GM19455 (cell line): Measurements from ENCODE around the gene NR3C2.
"Not testable (repeated sequence)": the region's sequence is repeated elsewhere in the genome, so short reads cannot be mapped to it uniquely, and the experiment has no call there.

ENCODE experiments used
- ATAC-seq: cut with Tn5 transposase; IDR thresholded peaks from one replicate; pipeline ENCODE4 v1.9.1; 2021; ENCODE audit not compliant: unreplicated experiment

NR3C2 gene

DNA sequence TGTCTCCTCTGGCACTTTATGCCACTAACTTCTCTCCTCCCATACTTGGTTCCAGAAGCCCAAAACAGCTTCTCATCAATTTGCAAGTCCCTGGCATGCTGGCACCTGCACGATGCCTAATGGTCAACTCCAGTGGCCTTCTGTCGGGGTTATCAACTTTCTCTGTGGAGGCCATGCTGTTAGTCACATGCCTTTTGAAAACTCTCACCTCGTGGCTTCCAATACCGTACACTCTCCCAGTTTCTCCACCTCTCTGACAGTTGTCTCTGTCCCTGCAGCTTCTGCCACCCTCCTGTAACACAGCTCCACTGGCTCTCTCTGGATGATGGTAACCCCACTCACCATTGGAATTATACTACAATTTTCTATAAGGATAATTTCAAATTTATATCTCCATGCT, 324.0 kb downstream of the NR3C2 start:
- ATAC-seq, result no peak

DNA sequence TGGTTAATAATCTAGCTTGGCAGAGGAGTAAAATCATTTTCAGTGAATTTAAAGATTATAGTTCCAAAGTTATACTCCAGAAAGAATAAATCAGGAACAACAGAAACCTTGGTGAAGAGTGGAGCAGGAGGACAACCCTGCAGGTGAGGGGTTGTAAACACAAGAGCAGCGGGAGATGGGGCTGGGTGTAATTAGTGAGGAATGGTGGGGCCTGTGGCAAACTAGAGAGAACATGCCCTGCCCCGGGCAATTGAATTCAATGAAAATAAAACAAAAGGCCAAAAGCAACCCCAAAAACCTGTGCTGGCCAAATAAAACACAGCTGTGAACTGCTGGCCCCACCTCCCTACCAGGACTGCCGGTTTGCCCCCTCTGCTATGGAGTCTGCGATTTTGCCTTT, 325.2 kb downstream of the NR3C2 start:
- ATAC-seq, result no peak

DNA sequence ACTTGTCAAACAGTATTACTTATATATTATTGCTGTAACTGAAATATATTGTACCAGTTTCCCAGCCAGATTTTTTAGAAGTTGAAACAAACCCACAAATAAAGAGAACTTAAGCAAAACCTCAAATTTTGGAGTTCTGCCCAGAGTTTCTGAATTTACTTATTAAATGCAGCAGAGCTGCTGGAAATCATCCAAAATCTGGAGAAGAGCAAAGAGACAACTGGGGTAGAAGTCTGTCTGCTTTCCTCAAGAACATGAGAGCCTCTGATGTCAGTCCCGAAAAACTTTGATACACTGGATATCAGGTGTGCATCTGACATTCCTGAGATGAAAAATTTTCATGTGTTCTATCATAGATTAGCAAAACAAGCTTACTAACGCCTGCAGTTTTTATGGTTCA, 325.9 kb downstream of the NR3C2 start:
- no peak for ATAC-seq

DNA sequence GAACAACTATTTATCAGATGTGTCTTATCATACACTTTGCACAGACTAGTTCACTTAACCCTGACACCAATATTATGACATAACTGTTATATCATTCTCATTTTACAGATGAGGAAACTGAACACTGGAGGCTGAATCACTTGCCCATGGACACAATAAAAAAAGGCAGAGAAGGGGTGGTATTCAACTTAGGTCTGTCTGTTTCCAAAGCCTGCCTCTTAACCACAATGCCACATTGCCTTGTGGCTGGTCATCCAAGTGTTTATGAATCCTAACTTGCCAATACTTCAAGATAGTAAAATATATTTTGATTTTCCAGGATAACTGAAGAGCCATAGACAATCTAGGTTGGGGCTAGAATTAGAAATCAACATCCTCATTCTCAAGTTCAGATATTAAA, 327.8 kb downstream of the NR3C2 start:
- no peak for ATAC-seq

DNA sequence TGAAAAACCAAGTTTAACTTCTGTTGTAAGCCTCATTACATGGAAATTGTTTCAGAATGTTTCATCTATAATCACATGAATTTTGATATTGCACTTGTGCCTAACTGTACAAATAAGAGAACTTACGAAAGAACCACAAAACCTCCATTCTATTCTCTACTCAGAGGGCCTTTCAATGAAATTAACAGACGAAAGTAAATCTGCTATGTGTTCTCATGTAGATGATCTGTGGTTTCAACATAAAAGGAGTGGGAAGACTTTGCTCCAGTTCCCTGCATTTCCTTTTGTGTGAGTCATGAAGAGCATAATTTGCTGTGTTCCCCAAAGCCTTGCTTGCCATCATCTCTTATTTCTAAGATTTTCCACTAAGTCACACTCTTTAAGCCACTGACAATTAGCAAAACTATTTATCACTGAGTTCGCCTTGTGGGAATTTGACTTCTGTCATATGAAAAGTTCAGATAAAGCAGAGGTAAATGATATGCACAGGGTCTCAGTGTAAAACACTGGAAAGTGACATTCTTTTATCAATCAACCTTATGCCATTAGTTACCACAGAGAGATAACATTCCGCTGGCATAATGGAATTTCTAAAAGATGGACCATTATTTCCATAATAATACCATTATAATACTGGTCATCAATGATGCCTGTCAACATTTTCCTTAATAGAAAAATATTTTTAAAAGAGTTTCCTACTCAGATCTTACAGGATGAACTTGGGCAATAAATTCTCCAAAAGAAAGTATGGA, 329.8 kb downstream of the NR3C2 start:
- no peak for ATAC-seq

DNA sequence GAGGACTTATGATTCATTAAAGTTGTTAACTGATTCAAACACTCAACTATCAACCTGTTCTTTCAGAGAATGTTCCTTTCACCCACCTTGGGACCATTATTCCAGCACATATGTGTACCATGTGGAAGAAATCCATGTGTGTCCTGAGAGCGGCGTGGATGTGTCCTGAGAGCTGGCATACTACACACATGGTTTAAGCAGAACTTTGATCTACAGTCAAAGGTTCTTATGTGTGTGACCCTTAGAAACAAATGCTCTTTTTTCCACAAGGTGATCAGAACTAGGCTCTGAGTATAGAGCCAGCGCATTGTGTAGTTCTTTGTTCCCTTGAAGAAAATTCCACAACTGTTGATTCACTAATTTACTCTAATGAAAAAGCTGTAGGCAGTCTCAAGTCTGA, 332.0 kb downstream of the NR3C2 start:
- ATAC-seq, result no peak

DNA sequence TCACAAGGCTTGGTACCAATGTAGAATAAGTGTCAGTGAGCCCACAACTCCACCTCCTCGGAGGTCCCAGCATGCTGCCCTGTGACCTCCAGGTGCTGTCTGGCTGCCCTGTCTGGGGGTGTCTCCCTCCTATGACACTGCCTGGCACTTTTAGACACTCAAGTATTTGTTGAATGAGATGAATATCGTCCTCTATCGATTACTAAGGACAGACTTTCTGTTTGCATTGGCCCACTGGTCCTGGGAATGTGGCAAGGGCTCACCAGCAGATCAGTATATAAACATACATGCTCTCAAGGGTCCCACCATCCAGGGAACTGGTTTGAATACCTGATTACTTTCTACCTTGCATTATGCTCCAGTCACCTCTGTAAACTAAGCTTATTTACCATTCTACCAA, 333.0 kb downstream of the NR3C2 start:
- no peak for ATAC-seq

DNA sequence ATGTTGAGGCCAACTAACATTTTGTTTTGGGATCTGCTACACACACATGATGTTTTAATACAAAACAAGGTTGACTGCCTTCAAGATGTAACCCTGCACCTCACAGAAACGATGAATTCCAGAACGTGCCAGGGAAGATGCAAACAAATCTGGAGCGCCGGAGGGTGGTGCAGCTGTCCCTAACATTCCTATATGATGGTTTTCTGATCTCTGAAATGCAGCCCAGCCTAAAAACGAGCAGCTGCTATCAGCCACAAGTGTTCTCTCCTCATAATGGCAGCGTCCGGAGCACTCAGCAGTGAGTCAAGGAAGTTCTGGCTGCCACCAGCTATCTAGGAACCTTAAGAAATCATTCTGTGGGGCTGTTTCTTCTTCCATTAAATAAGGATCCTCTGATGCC, 333.4 kb downstream of the NR3C2 start:
- no peak for ATAC-seq

DNA sequence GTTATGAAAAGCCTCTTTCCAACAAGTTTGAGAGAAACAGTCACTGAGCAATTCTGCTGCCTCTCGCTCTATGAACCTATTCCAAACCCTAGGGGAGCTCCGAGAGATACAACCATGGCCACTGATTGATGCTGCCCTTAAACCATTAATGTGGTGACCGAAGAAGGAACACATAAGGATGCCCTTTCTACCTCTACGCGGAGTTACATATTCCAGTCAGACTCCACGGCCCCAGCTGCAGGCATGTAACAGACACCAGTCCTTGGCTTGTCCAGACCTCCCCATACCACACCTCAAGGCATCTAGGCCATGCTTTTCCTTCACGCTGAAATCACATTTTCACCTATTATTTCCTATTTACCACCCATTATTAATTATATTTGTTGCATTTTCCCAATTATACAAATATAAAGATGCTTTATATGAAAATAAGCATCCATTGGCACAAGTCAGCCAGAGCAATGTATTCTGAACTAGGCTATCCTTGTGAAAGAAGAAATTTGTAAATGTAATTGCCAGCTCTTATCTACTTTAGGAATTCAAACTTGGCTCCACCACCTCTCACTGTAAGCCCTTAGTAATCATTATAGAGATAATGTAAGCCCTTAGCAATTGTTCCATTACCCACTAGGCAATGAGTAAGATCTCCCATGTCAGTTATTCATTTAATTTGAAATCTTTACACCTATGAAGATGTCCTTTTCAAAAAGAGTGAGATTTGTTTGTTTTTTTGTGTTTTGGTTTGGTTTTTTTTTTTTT, 338.4 kb downstream of the NR3C2 start:
- ATAC-seq, result no peak

DNA sequence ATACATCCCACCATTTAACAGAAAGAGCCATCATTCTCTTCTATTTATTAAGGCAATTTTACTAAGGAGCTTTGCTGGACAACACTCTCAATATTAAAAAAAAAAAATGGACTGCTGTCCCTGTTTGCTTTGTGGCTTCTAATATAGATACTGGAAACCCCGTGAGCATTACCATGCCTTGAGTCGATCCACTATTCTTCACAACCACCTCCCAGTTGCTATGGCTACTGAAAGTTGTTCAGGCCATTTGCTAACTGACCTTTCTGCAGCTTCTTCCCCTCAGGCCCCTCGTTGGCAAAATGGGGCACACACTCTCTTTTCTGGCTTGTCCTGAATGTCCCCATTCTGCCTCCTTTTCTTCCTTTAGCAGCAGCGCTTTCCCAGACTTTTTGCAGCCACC, 340.4 kb downstream of the NR3C2 start:
- no peak for ATAC-seq

DNA sequence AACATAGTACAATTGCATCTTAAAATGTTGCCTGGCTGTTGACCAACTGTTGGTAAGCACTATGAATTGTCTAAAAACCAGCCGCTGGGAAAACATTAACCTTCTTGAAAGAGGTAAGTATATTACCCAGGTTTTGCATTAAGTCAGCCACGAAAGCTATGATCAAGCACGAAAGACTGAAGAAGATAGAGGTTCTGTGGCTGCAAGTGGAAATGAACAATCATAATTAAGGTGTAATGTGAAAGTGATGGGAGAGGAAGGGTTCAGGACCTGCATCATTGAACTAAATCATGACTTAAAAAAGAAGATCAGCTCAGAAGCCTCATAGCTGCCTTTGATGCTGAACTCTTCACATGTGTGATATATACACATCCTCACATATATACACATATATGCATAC, 341.0 kb downstream of the NR3C2 start:
- no peak for ATAC-seq

DNA sequence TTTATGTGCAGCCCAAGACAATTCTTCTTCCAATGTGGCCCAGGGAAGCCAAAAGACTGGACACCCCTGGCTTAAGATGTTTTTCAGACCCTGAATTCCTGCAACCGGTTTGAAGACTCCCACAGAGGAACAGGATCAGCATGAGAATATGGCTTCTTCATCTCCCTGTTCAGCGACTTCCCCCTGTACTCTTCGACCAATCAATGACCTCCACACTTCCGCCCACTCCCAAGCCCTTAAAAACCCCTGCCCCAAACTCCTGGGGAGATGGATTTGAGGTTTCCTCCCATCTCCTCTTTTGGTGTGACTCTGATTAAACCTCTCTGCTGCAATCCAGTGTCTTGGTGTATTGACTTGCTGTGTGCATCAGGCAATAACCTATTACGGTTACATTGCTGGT, 344.4 kb downstream of the NR3C2 start:
- no peak for ATAC-seq

DNA sequence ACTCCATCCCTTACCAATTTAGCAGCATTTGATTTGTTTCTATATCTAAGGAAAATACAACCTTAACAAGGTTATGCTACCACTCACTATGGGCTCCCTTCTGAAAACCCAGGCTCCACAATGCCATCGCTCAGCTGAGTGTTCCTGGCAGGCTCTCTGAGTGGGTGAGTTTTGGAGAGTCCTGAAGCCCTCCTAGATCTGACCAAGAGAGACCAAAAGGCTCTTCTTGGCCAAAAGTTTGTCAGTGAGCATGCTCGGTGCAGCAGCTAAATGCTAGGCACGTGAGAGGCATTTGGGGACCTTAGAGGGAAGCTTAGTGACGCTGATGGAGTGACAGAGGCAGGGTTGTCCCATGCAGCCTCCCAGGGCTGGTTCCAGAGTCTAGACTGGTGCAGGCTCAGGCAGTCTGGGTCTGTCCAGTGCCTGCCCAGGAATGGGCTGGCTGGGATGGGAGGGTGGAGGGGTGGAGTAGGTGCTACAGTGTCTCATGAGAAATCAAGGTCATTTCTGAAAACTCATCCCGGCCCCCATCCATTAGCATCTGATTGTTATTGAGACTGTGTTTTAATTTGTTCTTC, 346.8 kb downstream of the NR3C2 start:
- no peak for ATAC-seq

DNA sequence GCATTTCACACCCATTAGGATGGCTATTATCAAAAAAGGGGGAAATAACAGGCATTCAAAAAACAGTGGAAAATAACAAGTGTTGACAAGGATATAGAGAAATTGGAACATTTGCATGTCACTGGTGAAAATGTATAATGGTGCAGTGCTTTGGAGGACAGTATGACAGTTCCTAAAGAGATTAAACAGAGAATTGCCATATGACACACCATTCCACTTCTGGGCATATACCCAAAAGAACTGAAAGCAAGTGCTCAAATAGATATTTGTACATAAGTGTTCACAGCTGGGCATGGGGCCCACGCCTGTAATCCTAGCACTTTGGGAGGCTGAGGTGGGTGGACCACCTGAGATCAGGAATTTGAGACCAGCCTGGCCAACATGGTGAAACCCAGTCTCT, 348.1 kb downstream of the NR3C2 start:
- no peak for ATAC-seq

DNA sequence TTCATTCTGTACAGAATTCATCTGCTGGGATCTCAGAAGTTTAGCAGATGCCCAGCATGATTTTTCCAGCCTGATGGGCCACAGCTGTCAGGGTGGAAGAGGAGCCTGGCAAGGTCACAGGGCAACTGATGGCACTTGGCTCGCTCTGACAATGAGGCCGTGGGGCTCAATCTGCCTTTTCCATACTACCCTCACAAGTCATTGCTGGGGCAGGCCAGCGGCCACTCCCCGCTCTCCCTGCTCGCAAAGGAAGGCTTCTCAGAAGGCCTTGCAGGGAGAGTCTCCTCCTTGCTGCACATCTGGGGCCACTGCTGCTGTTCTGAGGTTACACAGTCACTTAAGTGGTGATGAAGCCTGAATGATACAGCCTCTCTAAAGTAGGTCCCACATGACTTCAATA, 349.1 kb downstream of the NR3C2 start:
- no peak for ATAC-seq

DNA sequence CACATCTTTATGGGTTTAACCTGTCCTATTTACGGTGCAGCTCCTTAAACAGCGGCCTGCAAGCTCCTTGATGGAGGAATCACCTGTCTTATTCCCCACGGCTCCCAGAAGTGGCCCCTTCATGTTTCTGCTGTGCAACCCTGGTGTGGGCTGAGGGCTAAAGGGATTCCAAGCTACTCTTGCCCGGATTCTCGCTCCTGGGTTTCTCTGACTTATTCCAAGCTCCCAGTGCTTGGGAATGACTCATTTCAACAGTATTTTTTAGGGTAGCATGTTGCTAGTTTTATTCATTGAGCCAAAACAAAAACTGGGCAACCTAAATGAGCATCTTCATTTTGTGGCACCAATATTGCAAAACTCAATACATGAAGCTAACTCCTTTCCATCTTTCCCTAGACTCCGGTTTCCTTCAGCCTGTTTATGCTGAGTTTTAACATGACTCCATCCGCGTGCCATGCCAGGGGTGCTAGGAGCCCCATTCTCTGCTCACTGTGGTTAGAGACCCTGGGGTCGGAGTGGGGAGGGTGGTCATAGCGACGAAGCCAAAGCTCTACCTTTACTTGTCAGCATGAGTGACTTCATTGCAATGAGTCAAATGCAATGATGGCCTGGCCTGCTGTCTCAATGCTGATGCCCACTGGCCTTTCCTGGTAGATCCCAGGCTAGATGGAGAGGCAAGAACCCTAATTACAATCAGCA, 349.7 kb downstream of the NR3C2 start:
- no peak for ATAC-seq

DNA sequence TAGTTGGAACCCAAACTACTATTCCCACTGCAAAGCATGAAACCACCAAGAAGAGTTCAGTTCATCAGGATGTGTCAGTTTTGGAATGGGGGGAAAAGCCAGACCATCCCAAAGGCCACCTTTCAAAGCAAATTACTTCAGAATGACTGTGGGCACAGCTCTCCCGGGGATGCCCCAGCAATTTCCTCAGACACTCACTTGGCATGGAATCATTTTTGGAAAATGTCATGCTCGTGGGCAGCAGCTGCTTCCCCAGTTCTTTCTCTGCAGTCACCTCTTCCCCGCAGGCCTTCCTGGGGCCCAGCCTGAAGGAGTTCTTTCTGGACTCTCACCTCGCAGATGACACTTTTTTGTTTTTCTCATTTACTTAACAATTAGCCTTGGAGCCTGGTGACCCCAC, 350.3 kb downstream of the NR3C2 start:
- ATAC-seq, result no peak

DNA sequence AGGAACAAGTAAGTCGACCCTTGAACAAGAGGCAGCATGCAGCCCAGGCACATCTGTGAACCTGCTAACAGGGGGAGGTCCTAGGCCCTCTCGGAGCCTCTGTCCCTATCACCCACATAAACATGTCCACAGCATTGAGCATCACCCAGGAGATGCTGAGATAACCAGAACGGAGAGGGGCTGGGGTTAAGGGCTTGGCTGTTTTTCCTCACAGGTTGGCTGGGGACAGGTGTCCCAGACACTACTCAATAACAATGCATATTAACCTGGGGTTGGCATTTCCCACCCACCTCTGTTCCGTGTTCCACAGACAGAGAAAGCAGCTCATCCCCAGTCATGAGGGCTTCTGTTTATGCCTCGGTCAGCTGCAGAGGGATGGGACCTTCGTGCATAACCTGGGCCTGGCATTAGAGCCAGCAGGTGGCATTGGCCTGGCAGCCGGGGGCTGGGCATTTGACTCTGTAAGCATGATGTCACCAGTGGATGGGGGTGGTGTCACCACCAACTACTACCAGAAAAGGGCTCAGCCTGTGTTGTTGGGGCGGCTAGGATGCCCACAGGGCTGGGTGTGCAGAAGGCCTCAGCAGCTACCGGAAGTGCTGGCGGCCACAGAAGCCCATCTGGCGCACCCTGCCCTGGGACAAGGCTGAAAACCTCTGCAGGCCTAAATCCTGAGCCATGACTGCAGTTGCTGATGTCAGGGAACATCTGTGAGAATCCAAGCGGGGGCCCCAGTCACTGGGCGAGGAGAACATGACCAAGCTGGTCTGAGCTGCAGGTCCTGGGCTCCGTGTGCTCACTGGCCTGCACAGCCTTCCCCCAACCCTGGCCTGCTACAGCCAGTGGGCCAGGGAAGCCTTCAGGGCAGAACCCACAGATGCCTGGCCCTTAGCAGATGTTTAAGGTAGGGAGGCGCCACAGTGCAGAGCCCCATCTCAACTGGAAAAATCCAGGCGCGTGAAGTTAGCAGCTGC, 351.4 kb downstream of the NR3C2 start:
- no peak for ATAC-seq

DNA sequence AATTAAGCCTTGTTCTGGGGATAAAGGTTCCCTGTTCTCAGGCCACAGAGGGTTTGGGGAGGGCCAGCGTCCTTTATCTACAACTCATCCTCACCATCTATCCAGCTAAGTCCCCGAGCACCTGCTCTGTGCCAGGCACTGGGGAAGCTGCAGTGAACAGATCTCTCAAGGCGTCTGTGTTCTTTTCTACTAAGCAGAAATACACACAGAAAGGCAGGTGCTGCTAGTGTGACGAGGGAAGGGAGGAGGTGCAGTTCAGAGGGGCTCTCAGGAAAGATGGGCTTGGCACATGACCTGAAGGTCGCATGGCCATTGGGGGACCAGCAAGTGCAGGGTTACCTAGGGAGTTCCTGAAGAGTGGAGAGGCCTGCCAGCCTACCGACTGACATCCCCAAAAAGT, 352.2 kb downstream of the NR3C2 start:
- ATAC-seq, result no peak

DNA sequence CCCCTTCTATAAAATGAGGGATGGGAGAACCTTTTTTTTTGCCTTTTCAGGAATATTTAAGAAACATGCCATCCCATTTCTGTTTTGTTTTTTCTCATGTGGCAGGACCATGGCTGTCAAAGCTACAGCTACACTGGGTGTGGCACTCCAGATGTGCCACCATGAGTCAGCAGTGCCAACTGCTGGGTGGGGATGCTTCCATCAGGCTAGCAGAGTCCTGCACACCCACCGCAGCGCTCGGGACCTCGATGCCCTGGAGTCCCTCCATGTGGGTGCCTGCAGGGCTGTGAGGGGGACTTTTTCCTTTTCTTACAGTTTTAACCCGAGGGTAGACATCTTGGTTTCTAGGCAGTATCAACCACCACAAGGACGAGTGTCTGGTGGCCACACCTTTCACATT, 352.6 kb downstream of the NR3C2 start:
- no peak for ATAC-seq

DNA sequence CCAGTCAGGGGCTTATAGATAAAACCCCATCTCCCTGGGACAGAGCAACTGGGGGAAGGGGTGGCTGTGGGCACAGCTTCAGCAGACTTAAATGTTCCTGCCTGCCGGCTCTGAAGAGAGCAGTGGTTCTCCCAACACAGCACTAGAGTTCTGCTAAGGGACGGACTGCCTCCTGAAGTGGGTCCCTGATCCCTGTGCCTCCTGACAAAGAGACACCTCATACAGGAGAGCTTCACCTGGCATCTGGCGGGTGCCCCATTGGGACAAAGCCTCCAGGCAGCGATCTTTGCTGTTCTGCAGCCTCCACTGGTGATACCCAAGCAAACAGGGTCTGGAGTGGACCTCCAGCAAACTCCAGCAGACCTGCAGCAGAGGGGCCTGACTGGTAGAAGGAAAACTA, 359.1 kb downstream of the NR3C2 start:
- ATAC-seq, result not testable (repeated sequence)
